SK-N-SH treated with all-trans-retinoic acid at 6 μM for 48 hours (cell line): ENCODE data around the gene HSPA1B.

ENCODE experiments used
- ARNTL ChIP-seq: fragments of 450-650 bp; formaldehyde crosslinking; IDR thresholded peaks from 2 replicates; pipeline ENCODE4 v1.5.0; 2020; ENCODE audit warnings: low read depth, mild to moderate bottlenecking, moderate library complexity, borderline replicate concordance
- CSDC2 ChIP-seq: fragments of 250-450 bp; sonication (Bioruptor Pico); IDR thresholded peaks from 2 replicates; pipeline ENCODE4 v1.5.0; 2020; ENCODE audit warnings: mild to moderate bottlenecking, moderate library complexity
- GLIS3 ChIP-seq: fragments of 250-450 bp; sonication (Bioruptor Pico); IDR thresholded peaks from 2 replicates; pipeline ENCODE4 v1.5.0; 2020; ENCODE audit warnings: mild to moderate bottlenecking, moderate library complexity
- OSR1 ChIP-seq: fragments of 250-450 bp; sonication (Bioruptor Pico); IDR thresholded peaks from 2 replicates; pipeline ENCODE4 v1.8.0; 2022; ENCODE audit warnings: moderate library complexity, mild to moderate bottlenecking, inconsistent platforms
- PPARA ChIP-seq: fragments of 250-450 bp; sonication (Bioruptor Pico); IDR thresholded peaks from 2 replicates; pipeline ENCODE4 v1.5.0; 2020; ENCODE audit warnings: mild to moderate bottlenecking, borderline replicate concordance
- RARB ChIP-seq: fragments of 250-450 bp; sonication (Bioruptor Pico); IDR thresholded peaks from 2 replicates; pipeline ENCODE4 v1.8.0; 2021; ENCODE audit warnings: mild to moderate bottlenecking, moderate library complexity
- ZNF8 ChIP-seq: fragments of 450-650 bp; formaldehyde crosslinking; IDR thresholded peaks from 2 replicates; pipeline ENCODE4 v1.5.0; 2020; ENCODE audit warnings: mild to moderate bottlenecking, moderate library complexity

DNA sequence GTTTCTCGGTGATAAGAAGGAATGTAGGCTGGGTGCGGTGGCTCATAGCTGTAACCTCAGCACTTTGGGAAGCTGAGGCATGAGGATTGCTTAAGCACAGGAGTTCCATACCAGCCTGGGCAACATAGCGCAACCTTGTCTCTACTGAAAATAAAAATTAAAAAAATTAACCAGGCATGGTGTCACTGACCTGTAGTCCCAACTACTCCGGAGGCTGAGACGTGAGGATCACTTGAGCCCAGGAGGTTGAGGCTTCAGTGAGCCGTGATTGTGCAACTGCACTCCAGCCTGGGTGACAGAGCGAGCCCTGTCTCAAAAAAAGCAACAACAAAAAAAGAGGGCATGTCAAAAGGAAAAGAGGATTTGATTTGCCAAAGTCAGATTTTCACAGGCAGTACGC is 31.2 kb downstream of the HSPA1B start:
- TF ChIP-seq RARB, result no peak
- TF ChIP-seq GLIS3 (CRISPR knock-in tag), result no peak
- TF ChIP-seq ARNTL, result no peak
- TF ChIP-seq ZNF8 (CRISPR knock-in tag), result no peak
- TF ChIP-seq PPARA (CRISPR knock-in tag), result no peak
- no peak for TF ChIP-seq CSDC2 (CRISPR knock-in tag)
- no peak for TF ChIP-seq OSR1 (CRISPR knock-in tag)
